ENCODE data around the gene TTLL5. TPM values are rescaled to one million over a fixed set of nuclear protein-coding genes. Genes with fewer than 3 reads are reported as not detected.

Gene TTLL5
- total and polyA plus RNA-seq, 9 of the 15 experiments (the other 6 are each of a cell fraction or from before 2014, with no cell fraction given) = 4.1 to 18.9 (median 12.6) TPM

GRCh38 chr14:75877292-75877691 lies 216.2 kb downstream of the TTLL5 start (continued):
- TF ChIP-seq ZBTB26 (CRISPR knock-in tag; IDR thresholded peaks at IDR 0.05) = no peak

GRCh38 chr14:75877884-75878283 lies 216.8 kb downstream of the TTLL5 start:
- H3K4me2 ChIP-seq (ENCODE audit: insufficient read depth, low read length) = no peak overlapping the region
- H3K27ac ChIP-seq (ENCODE audit: extremely low read depth, low read depth, low read length) = no peak overlapping the region
- no peak overlapping the region for H3K9ac ChIP-seq (ENCODE audit: insufficient read depth in 1 of 2, low read depth in 2 of 2, low read length in 2 of 2)
- H3K9me3 ChIP-seq (replicated peaks; ENCODE audit: control insufficient read depth, insufficient read depth, low read depth, low read length) = no peaks in the 10 kb centered on the region
- no peaks in the 10 kb centered on the region for H3K4me1 ChIP-seq (replicated peaks in 1 of 2; ENCODE audit: control insufficient read depth in 2 of 2, insufficient read depth in 2 of 2, low read length in 2 of 2)
- ATAC-seq = no peak
- FAIRE-seq = no peak
- WGBS (ENCODE audit: insufficient coverage, low coverage, missing lambda C conversion rate) = 47% methylated on average over 4 of the region's 4 CpGs
- H3K36me3 ChIP-seq (ENCODE audit: control insufficient read depth, insufficient read depth, low read length) = no peaks in the 10 kb centered on the region
- ChIA-PET POLR2A (no interaction called here), CTCF (ENCODE audit: low intra/inter-chr PET ratio) (no interaction called here)
- intact Hi-C loops (cut with micrococcal nuclease) = no loop called here
- H3K79me2 ChIP-seq (ENCODE audit: control insufficient read depth, insufficient read depth, low read length) = no peaks in the 10 kb centered on the region
- no TSS peak for BruUV-seq (replicated peaks)
- in situ Hi-C loops (cut with MboI) = no loop called here
- H3K4me3 ChIP-seq = no peak overlapping the region
- H3K9me1 ChIP-seq (ENCODE audit: control insufficient read depth, insufficient read depth, low read length) = no peaks in the 10 kb centered on the region
- DNase-seq (ENCODE audit: extremely low read depth in 1 of 4, low spot score in 3 of 4) = no peak
- no peaks in the 10 kb centered on the region for H4K20me1 ChIP-seq (replicated peaks; ENCODE audit: control insufficient read depth, insufficient read depth, low read length)
- no peaks in the 10 kb centered on the region for H3K27me3 ChIP-seq (ENCODE audit: control insufficient read depth in 2 of 2, insufficient read depth in 2 of 2, low read length in 2 of 2)
- H2AFZ ChIP-seq (ENCODE audit: low read depth, low read length) = no peak overlapping the region
- TF ChIP-seq U2AF1 (optimal IDR thresholded peaks at IDR 0.05; ENCODE audit: low read depth, low read length) (no peak), HLTF (IDR thresholded peaks at IDR 0.05) (no peak), ETV6 (IDR thresholded peaks at IDR 0.05; ENCODE audit: borderline replicate concordance in 1 of 2, low read depth in 2 of 2, low read length in 1 of 2) (no peak), ETV6 (CRISPR knock-in tag; IDR thresholded peaks at IDR 0.05; ENCODE audit: borderline replicate concordance) (no peak), MECOM (CRISPR knock-in tag; IDR thresholded peaks at IDR 0.05) (no peak), RAD21 (CRISPR knock-in tag; conservative IDR thresholded peaks at IDR 0.05 in 1 of 2, IDR thresholded peaks at IDR 0.05 in 1 of 2) (no peak), ZNF655 (CRISPR knock-in tag; IDR thresholded peaks at IDR 0.05) (no peak), FOXA3 (CRISPR knock-in tag; conservative IDR thresholded peaks at IDR 0.05 in 1 of 2, IDR thresholded peaks at IDR 0.05 in 1 of 2) (no peak), FOXO4 (CRISPR knock-in tag; IDR thresholded peaks at IDR 0.05) (no peak), NEUROD1 (IDR thresholded peaks at IDR 0.05; ENCODE audit: borderline replicate concordance, low read depth, low read length, partially characterized antibody) (no peak)
